NOMO-1 treated with dmso at 0.1 percent for 144 hours (cell line): Measurements from ENCODE around the gene PP2D1.
"Not testable (repeated sequence)": the region's sequence is repeated elsewhere in the genome, so short reads cannot be mapped to it uniquely, and the experiment has no call there.

Experiments used
- DNase-seq: peaks from one replicate; lab custom pipeline; 2025; ENCODE audit not compliant: unreplicated experiment; lab: John Stamatoyannopoulos, UW

The PP2D1 gene

DNA sequence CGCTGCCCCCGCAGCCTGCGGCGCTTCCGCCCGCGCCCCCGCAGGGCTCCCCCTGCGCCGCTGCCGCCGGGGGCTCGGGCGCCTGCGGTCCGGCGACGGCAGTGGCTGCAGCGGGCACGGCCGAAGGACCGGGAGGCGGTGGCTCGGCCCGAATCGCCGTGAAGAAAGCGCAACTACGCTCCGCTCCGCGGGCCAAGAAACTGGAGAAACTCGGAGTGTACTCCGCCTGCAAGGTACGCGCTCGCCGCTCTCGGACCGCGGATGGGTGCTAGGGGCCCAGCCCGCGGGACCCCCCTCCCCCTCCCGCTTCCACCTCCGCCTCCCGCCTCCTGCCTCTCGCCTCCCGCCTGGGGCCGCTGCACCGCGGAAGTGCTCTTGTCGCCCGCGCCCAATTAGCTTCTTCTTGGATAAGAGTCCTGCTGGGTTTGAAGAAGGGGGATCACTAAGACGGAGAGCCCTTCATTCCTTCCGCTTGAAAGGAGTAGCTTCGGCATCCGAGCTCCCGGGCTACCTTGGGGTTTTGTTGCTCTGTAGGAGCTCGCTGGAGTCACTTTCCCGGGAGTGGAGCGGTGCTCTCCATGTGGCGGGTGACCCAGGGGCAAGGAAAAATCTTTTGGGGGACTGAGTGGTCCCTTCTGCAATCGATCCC, 28.6 kb upstream of the PP2D1 start:
- peak; percentile 52 for DNase-seq

DNA sequence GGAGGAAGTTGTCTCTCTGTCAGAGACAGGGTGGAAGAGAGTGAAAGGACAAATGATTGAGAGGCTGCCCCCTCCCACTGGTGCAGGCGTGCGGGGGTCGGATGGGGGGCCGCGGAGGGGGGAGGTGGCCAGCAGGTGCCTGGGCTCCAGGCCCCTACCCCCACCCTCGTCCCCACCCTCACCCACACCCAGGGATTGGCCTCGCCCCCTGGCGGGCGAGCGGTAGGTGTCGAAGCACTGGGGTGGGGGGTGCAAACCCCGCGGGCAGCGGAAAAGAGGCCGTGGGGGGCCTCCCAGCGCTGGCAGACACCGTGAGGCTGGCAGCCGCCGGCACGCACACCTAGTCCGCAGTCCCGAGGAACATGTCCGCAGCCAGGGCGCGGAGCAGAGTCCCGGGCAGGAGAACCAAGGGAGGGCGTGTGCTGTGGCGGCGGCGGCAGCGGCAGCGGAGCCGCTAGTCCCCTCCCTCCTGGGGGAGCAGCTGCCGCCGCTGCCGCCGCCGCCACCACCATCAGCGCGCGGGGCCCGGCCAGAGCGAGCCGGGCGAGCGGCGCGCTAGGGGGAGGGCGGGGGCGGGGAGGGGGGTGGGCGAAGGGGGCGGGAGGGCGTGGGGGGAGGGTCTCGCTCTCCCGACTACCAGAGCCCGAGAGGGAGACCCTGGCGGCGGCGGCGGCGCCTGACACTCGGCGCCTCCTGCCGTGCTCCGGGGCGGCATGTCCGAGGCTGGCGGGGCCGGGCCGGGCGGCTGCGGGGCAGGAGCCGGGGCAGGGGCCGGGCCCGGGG, 27.9 kb upstream of the PP2D1 start, which contains the start of gene KAT2B:
KAT2B (plus strand) TSS at position 682 of the 783 bp plus-strand sequence; CDS start at position 714, 32 bp downstream.
- peak; percentile 46 for DNase-seq

DNA sequence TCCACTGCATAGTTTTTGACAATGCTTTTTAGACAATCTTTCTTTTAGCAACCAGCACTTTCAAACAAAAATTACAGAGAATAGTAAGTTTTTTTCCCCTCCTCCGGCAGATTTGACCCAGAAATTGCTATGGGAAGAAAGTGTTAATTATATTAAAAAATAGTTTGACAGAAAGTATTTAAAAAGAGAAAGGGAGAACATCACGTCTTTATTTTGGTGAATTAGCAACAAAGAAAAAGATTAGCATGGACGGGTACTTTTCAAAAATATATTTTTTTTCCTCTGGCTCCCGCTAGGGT, 27.4 kb upstream of the PP2D1 start:
- DNase-seq, result no peak

DNA sequence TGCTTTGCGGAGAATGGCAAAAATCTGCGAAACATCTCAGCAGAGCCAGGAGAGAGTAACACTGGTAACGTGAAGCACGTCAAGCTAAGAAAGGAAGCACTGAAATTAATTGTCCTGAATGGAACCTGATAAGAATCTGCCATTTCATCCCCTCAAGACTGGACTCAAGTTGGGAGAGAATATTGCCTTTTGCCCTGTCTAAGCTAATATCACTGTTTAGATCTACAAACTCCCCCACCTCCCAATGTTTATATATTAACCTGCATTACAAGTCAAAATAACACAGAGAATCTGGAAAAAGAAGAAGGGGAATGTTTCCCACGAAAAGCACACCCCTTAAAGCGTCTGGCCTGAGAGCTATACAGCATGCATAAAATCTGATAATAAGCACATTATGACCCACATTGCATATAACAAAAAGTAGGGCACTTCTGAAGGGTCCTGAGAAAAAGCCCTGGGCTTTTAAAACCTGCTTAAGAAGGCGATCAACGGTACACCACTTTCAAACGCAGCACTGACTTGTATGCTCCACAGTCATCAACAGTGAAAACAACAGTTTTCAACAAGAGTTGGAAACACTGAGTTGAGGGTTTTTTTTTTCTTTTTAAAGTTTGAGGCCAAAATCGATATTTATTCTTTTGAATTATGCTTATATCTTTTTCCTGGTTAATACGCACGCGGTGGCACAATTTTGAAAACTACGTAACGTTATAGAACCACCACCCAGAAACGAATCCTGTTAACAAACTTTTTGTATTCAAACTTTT, 26.8 kb upstream of the PP2D1 start:
- DNase-seq, result no peak

DNA sequence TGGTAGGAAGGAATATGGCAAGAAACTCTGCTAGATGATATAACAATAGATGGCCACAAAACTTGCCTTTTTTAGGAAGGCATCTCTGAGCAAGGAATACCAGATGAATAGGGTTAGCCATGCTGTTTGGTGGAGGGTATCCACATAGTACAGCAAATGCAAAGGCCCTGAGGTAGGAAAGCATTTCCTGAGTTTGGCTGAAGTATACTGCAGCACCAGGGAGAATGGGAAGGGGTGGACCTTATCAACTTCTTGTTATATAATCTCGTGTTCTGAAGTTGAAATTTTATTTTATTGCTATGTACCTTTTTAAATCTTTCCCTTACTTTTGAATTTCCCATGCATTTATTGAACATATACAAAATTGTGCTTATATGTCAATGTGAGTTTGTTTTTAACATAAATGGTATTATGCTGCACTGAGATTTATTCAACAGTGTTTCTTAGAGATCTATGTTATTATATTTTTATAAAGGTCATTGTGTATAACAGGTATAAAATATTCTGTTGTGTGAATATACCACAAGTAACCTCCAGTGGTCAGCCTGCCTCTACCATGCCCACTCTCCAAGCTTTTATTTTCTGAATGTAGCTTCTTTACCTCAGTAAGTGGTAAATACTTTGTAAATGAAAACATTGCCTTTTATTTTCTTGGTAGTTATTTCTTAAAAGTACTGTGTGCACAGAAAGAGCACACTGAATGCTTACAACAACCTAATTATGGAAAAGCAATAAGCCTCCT, 25.4 kb upstream of the PP2D1 start:
- DNase-seq, result no peak

DNA sequence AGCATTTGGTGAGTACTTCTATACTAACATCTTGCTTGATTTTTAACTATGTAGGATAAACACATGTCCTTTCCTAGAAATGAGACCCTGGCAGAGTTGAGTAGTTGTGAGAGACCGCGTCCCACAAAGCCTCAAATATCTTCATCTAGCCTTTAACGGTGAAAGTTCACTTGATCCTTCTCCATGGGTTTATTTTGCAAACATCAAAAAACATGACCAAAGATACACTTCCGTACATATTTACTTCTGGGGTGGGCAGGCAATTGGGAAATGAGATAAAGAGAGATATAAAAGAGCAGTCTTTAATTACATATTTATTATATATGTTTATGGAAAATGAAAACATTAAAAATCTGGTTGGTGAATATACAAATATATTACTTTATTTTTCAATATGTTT, 23.0 kb upstream of the PP2D1 start:
- no peak for DNase-seq

DNA sequence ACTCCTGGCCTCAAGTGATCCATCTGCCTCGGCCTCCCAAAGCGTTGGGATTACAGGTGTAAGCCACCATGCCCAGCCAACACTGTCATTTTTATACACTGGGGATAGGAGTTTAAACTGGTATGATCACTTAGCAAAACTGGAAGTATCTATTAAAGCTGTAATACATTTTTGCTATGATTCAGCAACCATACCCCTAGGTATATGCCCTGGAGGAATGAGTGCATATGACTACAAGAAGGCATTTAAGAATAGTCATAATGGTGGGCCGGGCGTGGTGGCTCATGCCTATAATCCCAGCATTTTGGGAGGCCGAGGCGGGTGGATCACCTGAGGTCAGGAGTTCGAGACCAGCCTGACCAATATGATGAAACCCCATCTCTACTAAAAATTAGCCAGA, 19.9 kb upstream of the PP2D1 start:
- DNase-seq, result not testable (repeated sequence)

DNA sequence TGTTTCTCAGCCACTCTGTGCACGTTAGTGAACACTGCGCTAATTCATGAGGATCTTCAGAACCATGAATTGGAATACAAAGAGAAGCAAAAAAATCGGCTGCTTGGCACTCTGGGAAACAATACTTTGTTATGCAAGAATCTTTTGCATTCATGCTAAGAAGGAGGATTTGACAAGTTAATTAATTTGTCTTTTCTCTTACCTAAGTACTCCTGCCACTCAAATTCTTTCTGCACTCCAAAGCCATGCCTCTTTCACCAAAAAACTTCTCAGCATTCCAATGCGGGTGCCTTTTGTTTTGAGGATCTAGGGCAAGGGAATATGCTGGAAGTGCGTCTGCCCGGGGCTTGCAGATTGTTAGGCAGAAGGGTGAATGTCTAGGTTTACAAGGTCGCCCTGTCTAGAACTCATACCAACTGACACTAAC, 16.9 kb upstream of the PP2D1 start:
- DNase-seq, result no peak

DNA sequence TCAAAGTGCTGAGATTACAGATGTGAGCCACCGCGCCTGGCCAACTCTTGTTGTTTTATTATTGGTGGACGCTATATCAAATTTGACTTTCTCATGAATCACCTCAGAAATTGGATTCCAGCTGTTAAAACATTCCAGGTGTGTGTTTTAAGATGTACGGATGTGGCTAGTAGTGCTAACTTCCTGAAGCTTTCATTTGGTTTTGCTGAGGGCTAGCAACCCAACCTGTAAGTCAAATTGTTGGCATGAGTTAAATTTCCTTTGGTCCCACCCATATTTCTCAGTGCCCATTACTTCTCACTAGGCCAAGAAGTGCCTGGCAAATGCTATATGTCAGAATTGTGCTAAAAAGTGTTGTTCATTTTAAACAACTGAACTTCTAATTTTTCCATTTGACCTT, 15.1 kb upstream of the PP2D1 start:
- DNase-seq, result no peak

DNA sequence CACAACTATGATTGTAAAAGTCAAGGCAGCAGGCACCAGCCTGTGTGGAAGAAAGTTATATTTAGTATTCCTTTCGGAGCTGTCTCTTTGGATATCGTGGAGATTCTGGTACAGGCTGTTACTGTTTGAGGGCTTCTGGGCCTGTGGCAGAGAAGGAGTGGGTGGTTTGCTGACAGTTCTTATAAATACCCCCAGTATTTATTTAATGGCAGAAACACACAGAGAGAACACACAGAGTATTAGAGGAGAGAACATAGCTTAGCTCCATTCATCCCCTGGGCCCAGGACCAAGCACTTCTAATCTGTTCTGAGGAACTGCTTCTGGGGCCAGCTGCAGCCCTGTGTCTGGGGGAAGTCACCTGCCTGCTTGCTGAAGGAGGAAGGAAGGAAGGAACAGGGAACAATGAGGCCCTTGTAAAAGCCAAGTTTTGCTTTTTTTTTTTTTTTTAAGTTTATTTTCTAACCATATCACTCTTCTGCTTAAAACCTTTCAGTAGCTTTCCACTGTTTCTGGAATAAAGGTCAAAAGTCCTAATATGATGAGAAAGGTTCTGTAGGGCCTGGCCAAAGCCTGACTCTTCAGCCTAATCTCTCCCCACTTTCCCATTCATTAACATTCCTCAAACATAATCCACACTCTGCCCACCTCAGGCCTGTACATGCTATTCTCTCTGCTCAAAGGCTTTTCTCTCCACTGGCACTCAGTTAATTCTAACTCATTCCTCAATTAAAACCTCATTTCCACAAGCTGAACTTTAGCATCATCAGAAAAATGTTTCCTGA, 11.8 kb upstream of the PP2D1 start:
- no peak for DNase-seq

DNA sequence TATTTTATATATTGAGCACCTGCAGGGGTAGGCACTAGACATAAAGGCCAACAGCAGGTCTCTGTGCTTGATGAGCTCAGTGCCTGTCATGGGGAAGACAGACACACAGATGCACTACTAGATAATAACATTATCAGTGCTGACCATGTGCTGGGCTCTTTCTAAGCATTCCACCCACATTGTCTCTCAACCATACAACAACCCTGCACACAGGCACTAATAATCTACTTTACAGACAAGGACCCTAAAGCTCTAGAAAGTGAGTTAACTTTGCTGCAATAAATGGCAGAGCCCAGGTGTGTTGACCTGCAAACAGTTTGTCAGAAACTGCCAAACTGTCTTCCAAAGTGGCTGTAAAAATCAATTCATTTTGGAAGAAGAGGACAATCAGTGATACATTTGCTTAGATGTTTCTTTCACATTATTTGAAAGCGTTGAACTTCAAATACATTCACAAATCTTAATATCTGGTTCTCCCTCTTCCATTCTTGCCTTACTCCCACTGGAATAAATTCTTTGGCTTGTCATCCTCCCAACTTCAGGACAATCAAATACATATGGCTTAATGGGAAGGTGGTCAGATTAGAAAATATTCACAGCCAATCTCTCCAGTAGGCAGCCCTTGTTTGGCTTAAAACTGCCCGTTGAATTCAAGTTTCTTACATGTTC, 11.0 kb upstream of the PP2D1 start:
- no peak for DNase-seq

DNA sequence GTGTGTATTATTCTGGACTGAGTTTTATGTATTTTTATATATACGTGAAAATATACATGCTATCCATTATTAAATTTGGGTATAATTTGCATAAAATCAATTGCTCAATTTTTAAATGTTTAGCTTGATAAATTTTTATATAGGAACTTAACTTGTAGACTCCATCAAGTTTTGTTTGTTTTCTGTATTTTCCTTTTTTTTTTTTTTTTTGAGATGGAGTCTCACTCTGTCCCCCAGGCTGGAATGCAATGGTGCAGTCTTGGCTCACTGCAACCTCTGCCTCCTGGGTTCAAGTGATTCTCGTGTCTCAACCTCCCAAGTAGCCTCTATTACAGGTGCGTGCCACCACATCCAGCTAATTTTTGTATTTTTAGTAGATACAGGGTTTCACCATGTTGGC, 4.0 kb upstream of the PP2D1 start:
- not testable (repeated sequence) for DNase-seq

DNA sequence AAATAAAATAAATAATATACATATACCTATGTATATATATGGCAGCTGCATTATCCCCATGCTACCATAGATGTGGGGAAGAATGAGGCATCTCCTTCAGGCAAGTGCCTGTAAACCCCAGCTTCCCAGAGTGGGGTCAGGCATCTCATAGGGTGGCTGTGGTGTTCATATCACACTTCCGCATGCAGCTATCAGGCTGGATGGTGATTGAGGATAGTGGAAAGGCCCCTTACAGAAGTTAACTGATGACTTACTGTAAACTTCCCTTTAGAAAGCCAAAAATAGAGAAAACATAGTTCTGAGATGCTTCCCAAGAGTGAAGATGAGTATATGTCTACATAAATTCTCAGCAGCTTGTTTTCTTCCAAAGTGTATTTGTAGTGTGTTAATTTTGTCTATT, 3.5 kb upstream of the PP2D1 start:
- no peak for DNase-seq

DNA sequence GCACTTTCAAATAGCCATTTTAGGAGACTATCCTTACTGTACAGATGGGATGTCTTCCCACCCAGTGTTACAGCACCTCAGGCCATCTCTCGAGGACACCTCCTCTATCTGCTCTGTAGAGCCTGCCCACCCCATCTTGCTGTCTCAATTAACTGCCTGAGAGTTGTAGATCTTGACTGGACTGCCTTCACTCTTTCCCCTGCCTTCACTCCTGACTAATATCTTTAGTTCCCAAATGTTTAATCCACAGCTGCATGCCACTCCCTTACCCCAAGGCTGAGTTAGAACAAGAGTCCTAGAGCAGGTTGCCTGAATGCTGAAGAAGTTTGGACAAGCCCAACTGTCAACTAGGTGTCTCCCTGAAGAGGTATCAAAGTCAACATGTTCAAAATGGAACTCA, 1.3 kb upstream of the PP2D1 start:
- no peak for DNase-seq

DNA sequence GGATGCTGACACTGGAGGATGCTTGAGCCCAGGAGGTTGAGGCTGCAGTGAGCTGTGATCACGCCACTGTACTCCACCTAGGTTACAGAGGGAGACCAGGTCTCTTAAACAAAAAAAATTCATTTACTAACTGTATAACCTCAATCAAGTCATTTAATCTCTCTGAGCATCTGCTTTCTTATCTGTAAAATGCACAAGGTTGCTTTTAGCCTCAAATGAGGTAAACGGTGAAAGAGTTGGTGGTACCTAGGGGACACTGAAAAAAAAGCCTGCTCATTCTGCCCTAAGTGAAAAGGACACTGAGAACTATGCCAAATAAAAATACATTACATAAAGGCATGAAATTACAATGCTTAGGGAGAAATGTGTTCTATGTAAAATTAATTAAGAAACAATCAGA, 3.4 kb downstream of the PP2D1 start:
- DNase-seq, result no peak

DNA sequence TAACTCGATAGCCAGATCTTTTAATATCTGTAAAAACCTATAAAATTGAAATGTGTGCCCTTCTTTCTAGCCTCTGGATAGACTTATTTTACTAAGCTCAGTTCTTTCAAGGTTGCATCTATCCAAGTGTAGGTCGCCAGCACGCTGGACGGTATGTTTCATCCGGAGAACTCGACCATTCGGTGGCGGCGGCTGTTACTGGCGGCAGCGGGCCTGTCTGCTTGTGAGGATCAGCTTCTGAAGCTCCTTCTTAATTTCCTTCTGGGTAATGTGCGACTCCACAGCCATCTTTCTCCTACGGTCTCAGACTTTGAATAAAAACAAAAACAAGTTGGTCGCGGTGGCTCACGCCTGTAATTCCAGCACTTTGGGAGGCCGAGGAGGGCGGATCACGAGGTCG, 4.1 kb downstream of the PP2D1 start:
- no peak for DNase-seq

DNA sequence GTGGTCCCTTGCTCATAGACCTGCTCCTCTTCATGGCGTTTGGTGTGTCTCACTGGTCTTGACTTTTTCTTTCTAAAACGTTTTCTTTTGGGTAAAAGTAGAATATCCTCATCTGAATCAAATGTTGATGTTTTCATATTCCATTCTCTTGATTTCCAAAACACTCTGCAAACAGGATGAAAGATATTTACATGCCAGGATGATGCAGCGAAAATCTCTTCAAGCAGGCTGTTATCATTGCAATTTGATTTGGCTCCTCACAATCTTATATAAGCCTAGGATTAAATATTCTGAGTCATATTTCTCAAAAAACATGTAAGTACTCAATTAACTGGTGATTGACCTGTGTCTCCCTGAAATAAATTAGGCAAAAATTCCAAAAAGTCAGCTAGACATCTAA, 10.1 kb downstream of the PP2D1 start:
- DNase-seq, result no peak

DNA sequence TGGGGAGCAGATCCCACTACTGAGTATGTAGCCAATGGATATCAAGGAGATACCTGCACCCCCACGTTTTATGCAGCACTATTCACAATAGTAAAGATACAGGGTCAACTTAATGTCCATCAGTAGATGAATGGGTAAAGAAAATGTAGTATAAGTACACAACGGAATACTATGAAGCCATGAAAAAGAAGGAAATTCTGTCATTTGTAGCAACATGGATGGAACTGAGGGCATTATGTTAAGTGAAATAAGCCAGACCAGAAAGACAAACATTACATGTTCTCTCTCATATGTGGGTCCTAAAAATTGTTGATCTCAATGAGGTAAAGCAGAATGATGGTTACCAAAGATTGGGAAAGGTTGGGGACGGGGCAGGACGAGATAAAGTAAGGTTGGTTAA, 14.6 kb downstream of the PP2D1 start:
- DNase-seq, result no peak

DNA sequence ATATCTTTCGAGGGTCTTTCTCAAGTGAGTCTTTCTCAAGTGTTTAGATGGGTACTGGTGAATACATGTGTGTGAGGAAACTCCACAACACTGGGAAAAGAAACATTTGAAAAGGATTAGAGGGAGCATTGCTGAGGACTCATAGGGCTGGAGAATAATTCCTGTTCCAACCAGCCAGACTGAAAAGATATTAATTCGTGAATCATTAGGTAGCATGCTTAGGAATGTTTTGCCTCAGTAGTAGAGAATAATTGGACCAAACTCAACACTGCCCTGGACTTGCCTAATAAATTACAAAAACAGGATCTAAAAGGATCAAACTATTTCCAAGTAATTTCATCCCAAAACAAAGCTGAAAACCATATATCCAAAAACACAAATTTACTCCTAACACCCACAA, 17.3 kb downstream of the PP2D1 start:
- no peak for DNase-seq

DNA sequence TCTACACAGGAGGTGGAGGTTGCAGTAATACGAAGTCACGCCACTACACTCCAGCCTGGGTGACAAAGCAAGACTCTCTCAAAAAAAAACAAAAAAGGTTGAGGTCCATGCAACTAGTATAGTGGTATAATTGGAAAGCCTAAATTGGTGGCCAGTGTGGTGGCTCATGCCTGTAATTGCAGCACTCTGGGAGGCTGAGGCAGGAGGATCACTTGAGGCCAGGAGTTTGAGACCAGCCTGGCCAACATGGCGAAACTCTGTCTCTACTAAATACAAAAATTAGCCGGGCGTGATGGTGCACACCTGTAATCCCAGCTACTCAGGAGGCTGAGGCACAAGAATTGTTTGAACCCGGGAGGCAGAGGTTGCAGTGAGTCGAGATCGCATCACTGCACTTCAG, 23.2 kb downstream of the PP2D1 start:
- DNase-seq, result not testable (repeated sequence)
